ENCODE measurements around the gene TEAD1.

The TEAD1 gene

DNA sequence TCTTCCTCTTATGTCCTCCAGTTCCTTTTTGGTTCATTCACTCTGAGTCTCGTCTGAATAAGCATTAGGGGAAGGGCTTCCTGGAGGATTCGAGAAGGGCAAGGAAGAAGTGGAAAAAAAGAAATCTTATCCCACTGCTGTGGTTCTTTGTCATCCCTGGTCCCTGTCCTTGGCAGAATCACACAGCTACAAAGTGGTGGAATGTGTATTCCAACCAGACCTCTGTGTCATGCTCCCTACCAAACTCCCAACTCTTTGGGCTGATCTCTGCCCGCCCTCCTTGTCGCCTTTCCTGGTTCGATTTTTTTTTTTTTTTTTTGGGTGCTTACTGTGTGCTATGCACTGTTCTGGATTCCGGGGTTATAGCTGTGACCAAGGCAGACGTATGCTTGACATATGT lies 61.0 kb downstream of the TEAD1 start:
- H3K36me3 Mint-ChIP-seq, result no peaks in the 10 kb centered on the region
- ATAC-seq (replicated peaks) (no peak), DNase-seq (no peak)
- H3K9me3 Mint-ChIP-seq, result peaks cover 2 to 7% of the 10 kb centered on the region in 2 donors
- no peak overlapping the region for H3K4me3 Mint-ChIP-seq
- H3K4me1 Mint-ChIP-seq, result no peaks in the 10 kb centered on the region
- H3K27ac Mint-ChIP-seq, result no peak overlapping the region
- peaks cover 2 to 10% of the 10 kb centered on the region in 2 donors for H3K27me3 Mint-ChIP-seq

DNA sequence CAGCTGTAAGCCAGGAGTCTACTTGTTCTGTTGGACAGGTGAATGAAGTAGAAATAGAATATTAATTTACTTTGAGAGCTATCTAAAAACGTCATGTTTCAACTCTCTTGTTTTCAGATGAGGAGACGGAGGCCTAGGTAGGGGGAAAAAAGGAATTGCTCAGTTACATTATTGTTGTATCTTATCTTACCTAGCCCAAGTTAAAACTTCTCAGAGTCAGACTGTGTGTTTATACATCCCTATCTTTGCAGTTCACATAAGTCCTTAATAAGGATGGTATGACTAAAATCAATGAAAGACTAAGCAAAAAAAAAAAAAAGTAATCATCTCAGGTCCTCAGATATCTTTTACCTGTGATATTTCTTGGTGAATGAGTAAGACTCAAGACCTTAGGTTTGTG lies 62.8 kb downstream of the TEAD1 start:
- H3K36me3 Mint-ChIP-seq, result no peaks in the 10 kb centered on the region

GRCh38 chr11:12741671-12742216 lies 67.5 kb downstream of the TEAD1 start:
- Mint-ChIP-seq H3K27ac (no peak overlapping the region), H3K27me3 (peaks cover 5 to 9% of the 10 kb centered on the region in 2 donors), H3K4me3 (no peak overlapping the region), H3K4me1 (no peaks in the 10 kb centered on the region), H3K36me3 (no peaks in the 10 kb centered on the region), H3K9me3 (peaks cover 4 to 10% of the 10 kb centered on the region in 2 donors)
- no peak for DNase-seq
- ATAC-seq (replicated peaks), result no peak

More for the DNA sequence above, 62.8 kb downstream of the TEAD1 start:
- H3K4me3 Mint-ChIP-seq, result no peak overlapping the region
- no peaks in the 10 kb centered on the region for H3K4me1 Mint-ChIP-seq
- no peak for DNase-seq
- no peak for ATAC-seq (replicated peaks)
- peaks cover 5 to 10% of the 10 kb centered on the region in 2 donors for H3K27me3 Mint-ChIP-seq
- no peak overlapping the region for H3K27ac Mint-ChIP-seq
- H3K9me3 Mint-ChIP-seq, result peaks cover 4 to 10% of the 10 kb centered on the region in 2 donors

DNA sequence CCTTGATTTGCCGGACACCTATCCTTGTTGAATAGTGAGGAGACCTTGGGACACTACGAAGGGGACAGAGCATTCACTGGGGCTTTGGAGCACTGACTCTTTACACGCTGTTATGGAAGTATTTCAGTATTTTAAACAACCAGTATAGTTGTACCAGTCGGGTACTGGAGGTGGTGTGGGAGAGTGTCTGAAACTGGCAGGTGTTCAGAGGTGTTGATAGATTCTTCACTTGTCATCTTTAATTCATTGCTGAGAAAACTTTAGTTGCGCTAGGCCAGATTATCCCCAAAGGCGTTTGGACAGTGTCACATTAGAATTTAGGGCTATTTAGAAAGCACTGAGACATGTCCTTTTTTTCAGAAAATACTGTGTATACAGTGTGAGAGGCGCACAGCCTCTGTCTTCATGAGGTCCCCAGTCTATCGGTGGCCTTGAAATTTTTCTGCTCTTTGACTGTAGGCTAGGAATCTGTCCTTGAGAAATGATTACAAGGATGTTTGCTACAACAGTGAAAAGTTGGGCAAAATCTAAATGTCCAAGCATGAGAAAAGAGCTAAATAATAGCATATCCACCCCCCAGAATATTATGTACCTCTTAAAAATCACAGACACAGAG lies 69.7 kb downstream of the TEAD1 start:
- Mint-ChIP-seq H3K4me1 (no peaks in the 10 kb centered on the region), H3K27ac (no peak overlapping the region), H3K9me3 (peaks cover 4 to 10% of the 10 kb centered on the region in 2 donors), H3K27me3 (peaks cover 12 to 15% of the 10 kb centered on the region in 2 donors), H3K36me3 (no peaks in the 10 kb centered on the region), H3K4me3 (no peak overlapping the region)
- DNase-seq (no peak), ATAC-seq (replicated peaks) (no peak)

DNA sequence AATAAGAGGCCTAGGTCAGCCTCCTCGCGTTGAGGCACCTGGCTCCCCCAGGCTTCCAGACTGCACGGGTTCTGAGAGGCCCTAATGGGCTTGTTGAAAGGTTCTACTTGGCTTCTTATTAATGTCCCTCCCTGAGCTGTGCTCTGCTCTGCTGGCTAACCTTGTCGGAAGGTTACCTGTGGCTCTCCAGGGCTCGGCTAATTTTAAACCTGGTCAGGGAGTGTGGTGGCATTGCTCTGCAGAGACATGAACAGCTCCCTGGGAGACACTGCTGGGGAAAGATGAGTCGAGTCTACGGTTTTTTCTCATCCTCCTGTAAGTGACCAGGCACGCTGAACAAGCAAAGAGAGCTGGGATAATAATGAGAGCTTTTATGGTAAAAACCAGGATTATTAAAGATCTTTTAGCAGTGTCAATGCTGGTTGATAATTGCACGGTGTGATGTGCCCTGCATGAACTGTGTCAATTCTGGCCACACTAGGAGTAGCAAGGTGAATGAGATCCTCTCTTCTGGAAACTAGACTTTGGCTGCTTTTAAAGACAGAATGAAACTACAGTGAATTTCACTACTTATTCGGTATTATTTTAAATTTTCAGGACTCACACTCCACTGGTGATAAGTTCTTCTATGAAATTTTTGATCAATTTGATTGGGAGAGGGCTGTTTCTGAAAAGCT lies 70.7 kb downstream of the TEAD1 start:
- ATAC-seq (replicated peaks), result no peak
- peaks cover 4% of the 10 kb centered on the region in 2 donors for H3K9me3 Mint-ChIP-seq
- H3K36me3 Mint-ChIP-seq, result no peaks in the 10 kb centered on the region
- no peak overlapping the region for H3K4me3 Mint-ChIP-seq
- DNase-seq, result no peak
- H3K27me3 Mint-ChIP-seq, result peaks cover 11 to 13% of the 10 kb centered on the region in 2 donors
- H3K4me1 Mint-ChIP-seq, result no peaks in the 10 kb centered on the region
- no peak overlapping the region for H3K27ac Mint-ChIP-seq

GRCh38 chr11:12745787-12746186 lies 71.6 kb downstream of the TEAD1 start:
- no peaks in the 10 kb centered on the region for H3K4me1 Mint-ChIP-seq
- H3K27me3 Mint-ChIP-seq, result peaks cover 9 to 11% of the 10 kb centered on the region in 2 donors
- no peak for ATAC-seq (replicated peaks)
- H3K36me3 Mint-ChIP-seq, result no peaks in the 10 kb centered on the region
- H3K27ac Mint-ChIP-seq, result no peak overlapping the region
- H3K4me3 Mint-ChIP-seq, result no peak overlapping the region
- no peaks in the 10 kb centered on the region for H3K9me3 Mint-ChIP-seq
- no peak for DNase-seq

GRCh38 chr11:12746593-12747097 lies 72.4 kb downstream of the TEAD1 start:
- H3K27ac Mint-ChIP-seq, result no peak overlapping the region
- H3K27me3 Mint-ChIP-seq, result peaks cover 9 to 11% of the 10 kb centered on the region in 2 donors
- no peak overlapping the region for H3K4me3 Mint-ChIP-seq
- H3K36me3 Mint-ChIP-seq, result no peaks in the 10 kb centered on the region
- ATAC-seq (replicated peaks), result no peak
- no peak for DNase-seq
- no peaks in the 10 kb centered on the region for H3K4me1 Mint-ChIP-seq
- no peaks in the 10 kb centered on the region for H3K9me3 Mint-ChIP-seq

DNA sequence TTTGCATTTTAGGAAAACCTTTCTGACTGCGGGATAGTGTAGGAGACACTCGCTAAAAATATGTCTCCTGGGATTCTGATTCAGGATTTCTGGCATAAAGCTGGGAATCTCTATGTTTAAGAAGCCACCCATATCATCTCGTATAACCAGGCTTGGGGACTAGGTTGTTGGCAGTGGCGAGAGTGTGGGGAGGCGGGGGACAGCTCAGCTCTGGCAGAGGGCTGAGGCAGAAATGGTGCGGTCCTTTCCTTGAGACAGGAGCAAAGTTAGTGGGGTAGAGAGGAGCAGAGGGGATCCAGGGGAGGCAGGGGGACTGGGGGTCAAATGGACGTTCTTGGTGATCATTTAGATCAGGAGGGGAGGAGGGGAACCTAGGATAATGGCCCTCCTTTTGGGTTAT lies 74.3 kb downstream of the TEAD1 start:
- peaks cover 9 to 14% of the 10 kb centered on the region in 2 donors for H3K27me3 Mint-ChIP-seq
- no peaks in the 10 kb centered on the region for H3K4me1 Mint-ChIP-seq
- ATAC-seq (replicated peaks) (no peak), DNase-seq (no peak)
- H3K4me3 Mint-ChIP-seq, result no peak overlapping the region
- H3K36me3 Mint-ChIP-seq, result no peaks in the 10 kb centered on the region
- H3K9me3 Mint-ChIP-seq, result no peaks in the 10 kb centered on the region
- no peak overlapping the region for H3K27ac Mint-ChIP-seq

DNA sequence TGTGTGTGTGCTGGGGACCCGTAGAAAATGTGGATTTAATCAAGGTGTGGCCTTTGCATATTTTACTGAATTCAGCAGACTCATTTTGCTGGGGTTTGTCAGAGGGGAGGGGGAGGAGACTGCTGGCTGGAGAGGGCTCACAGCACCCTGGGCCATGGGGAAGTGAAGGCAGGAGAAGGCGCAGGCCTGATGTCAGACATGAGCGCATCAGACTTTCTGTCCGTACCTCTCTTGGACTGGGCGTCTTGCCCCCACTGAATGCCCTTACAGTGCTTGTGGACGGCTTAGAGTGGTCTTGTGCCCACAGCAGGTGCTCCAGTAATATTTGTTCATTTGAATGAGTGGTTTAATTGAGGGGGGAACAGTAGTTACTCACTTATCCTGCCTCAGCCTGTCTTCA lies 75.2 kb downstream of the TEAD1 start:
- Mint-ChIP-seq H3K4me3 (no peak overlapping the region), H3K36me3 (no peaks in the 10 kb centered on the region), H3K27ac (no peak overlapping the region)

DNA sequence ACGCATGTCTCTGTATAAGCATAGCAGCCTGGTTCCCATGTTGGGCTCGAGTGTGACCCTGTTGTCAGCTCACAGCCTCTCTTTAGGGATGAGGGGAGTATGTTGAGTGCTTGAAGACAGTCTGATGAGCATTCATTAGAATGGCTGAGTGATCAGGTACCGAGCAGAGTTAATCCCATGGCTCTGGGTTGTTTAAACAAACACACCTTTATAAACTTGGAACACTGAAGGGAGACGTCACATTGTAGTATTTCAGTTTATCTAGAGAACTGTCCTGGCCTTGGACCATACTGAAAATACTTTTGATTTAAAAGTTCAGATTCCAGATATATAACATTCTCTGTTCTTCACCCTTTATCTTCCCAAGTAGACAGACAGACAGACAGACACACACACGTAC lies 76.0 kb downstream of the TEAD1 start:
- Mint-ChIP-seq H3K4me1 (no peaks in the 10 kb centered on the region), H3K9me3 (no peaks in the 10 kb centered on the region), H3K36me3 (no peaks in the 10 kb centered on the region), H3K4me3 (no peak overlapping the region), H3K27ac (no peak overlapping the region), H3K27me3 (peaks cover 9 to 16% of the 10 kb centered on the region in 2 donors)
- DNase-seq, result no peak
- ATAC-seq (replicated peaks), result no peak

More for the DNA sequence above, 75.2 kb downstream of the TEAD1 start:
- H3K27me3 Mint-ChIP-seq, result peaks cover 9 to 16% of the 10 kb centered on the region in 2 donors
- ATAC-seq (replicated peaks), result no peak
- no peak for DNase-seq
- H3K9me3 Mint-ChIP-seq, result no peaks in the 10 kb centered on the region
- H3K4me1 Mint-ChIP-seq, result no peaks in the 10 kb centered on the region

DNA sequence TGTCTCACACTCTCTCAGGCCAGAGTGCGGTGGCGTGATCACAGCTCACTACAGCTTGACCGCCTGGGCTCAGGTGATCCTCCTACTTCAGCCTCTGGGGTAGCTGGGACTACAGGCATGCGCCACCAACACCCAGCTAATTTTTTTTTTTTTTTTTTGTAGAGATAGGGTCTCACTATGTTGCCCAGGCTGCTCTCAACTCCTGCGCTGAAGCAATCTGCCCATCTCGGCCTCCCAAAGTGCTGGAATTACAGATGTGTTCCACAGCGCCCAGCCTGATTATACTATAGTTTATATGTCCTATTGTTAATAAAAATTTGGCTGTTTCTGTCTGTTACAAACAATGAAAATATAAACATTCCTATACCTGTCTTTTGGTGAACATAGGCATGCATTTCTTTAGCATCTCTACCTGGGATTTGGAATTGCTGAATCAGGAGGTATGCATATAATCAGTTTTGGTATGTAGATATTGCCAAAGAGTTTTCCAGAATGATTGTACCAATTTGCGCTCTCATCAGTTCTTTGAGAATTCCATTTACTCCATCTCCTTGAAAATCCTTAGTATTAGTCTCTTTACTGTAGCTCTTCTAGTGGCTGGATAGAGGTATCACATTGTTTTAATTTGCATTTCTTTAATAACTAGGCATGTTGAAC lies 78.8 kb downstream of the TEAD1 start:
- Mint-ChIP-seq H3K27ac (no peak overlapping the region), H3K4me3 (no peak overlapping the region), H3K9me3 (no peaks in the 10 kb centered on the region), H3K36me3 (no peaks in the 10 kb centered on the region), H3K4me1 (no peaks in the 10 kb centered on the region), H3K27me3 (peaks cover 9 to 13% of the 10 kb centered on the region in 2 donors)
- ATAC-seq (replicated peaks) (no peak), DNase-seq (no peak)

GRCh38 chr11:12754021-12754420 lies 79.8 kb downstream of the TEAD1 start:
- ATAC-seq (replicated peaks) (no peak), DNase-seq (no peak)
- Mint-ChIP-seq H3K4me1 (no peaks in the 10 kb centered on the region), H3K36me3 (no peaks in the 10 kb centered on the region), H3K9me3 (no peaks in the 10 kb centered on the region), H3K4me3 (no peak overlapping the region), H3K27me3 (peaks cover under 1 to 6% of the 10 kb centered on the region in 2 donors), H3K27ac (no peak overlapping the region)

GRCh38 chr11:12754582-12755234 lies 80.5 kb downstream of the TEAD1 start:
- Mint-ChIP-seq H3K36me3 (no peaks in the 10 kb centered on the region), H3K4me1 (no peaks in the 10 kb centered on the region), H3K27ac (no peak overlapping the region), H3K4me3 (no peak overlapping the region), H3K9me3 (no peaks in the 10 kb centered on the region), H3K27me3 (peaks cover 0 to 5% of the 10 kb centered on the region in 2 donors)
- ATAC-seq (replicated peaks) (no peak), DNase-seq (no peak)
